DND-41 (cell line): ENCODE data around the gene TMEM270.

ENCODE experiments used
- CTCF ChIP-seq: IDR thresholded peaks from 2 replicates; pipeline ENCODE4 v1.5.1; 2012; ENCODE audit warnings: borderline replicate concordance, low read length, moderate library complexity, mild to moderate bottlenecking; ENCODE audit not compliant: poor library complexity, severe bottlenecking; ENCODE audit errors: extremely low read depth
- EZH2 ChIP-seq: IDR thresholded peaks from 3 replicates; pipeline ENCODE4 v1.6.1; 2012; ENCODE audit warnings: borderline replicate concordance, low read depth, mild to moderate bottlenecking, moderate library complexity, low read length, inconsistent platforms; ENCODE audit not compliant: severe bottlenecking

GRCh38 chr7:73822319-73823173, 38.4 kb upstream of the TMEM270 start:
- no peak for TF ChIP-seq CTCF
- TF ChIP-seq EZH2: no peak
